ENCODE data around the gene TRA2B. TPM values are rescaled to one million over a fixed set of nuclear protein-coding genes. Genes with fewer than 3 reads are reported as not detected.

Gene TRA2B
- total RNA-seq, 1 experiment from 2014 or later, result 172 TPM

DNA sequence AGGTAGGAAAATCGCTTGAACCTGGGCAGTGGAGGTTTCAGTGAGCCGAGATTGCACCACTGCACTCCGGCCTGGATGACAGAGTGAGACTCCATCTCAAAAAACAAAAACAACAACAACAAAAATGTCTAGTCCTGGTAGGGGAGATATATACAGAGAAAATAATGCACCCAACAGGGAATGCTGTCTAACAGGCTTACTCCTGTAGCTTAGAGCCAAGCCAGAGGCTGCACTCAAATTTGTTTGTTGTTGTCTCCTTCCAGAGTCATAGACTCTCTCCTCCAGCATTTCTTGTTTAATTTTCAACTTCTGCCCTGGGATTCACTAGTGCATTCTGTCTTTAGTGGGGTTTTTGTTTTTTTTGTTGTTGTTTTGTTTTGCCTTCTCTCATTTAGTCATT is 4.6 kb upstream of the TRA2B start:
- Histone ChIP-seq H3K9ac (ENCODE audit: low read length) (no peak overlapping the region), H3K27ac (ENCODE audit: low read depth, low read length) (no peak overlapping the region), H3K4me1 (ENCODE audit: control insufficient read depth in 1 of 2, insufficient read depth in 2 of 2, low read length in 2 of 2) (peaks cover 0 to 24% of the 10 kb centered on the region in 2 experiments; a peak in 3 of 4 replicates), H3K4me2 (ENCODE audit: low read length) (no peak overlapping the region), H3K27me3 (ENCODE audit: insufficient read depth, low read length) (no peaks in the 10 kb centered on the region), H3K4me3 (replicated peaks in 1 of 2; ENCODE audit: low read depth in 1 of 2, low read length in 2 of 2) (no peak overlapping the region), H3K79me2 (ENCODE audit: insufficient read depth, low read length) (peaks cover 5% of the 10 kb centered on the region), H3K9me2 (ENCODE audit: insufficient read depth) (no peaks in the 10 kb centered on the region), H3K9me3 (ENCODE audit: control insufficient read depth in 1 of 2, insufficient read depth in 1 of 2, low read depth in 1 of 2, low read length in 2 of 2) (no peaks in the 10 kb centered on the region), H2AFZ (ENCODE audit: low read depth, low read length, poor library complexity, severe bottlenecking) (no peak overlapping the region), H4K20me1 (ENCODE audit: insufficient read depth) (no peaks in the 10 kb centered on the region), H3K36me3 (ENCODE audit: control insufficient read depth in 1 of 2, insufficient read depth in 2 of 2, low read length in 2 of 2) (no peaks in the 10 kb centered on the region)
- DNase-seq (ENCODE audit: low read depth, low spot score) (no peak), ATAC-seq (no peak)
- CTCF ChIA-PET, result interaction anchor here (1.1 to 2.5 kb wide), 7 partner anchors 10 to 339 kb away, joined by 3 to 65 read pairs (median 4); no protein-coding TSS in a partner anchor
- POLR2A ChIA-PET, result interaction anchor here (2.2 kb wide), 1 partner anchor 11 kb away, joined by 9 read pairs; no protein-coding TSS in a partner anchor
- TF ChIP-seq, protein P1, sequence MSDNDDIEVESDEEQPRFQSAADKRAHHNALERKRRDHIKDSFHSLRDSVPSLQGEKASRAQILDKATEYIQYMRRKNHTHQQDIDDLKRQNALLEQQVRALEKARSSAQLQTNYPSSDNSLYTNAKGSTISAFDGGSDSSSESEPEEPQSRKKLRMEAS (IDR thresholded peaks at IDR 0.05), result no peak
- no peak for TF ChIP-seq CBX3 (IDR thresholded peaks at IDR 0.05; ENCODE audit: low read depth)
- no peak for TF ChIP-seq EZH2 (IDR thresholded peaks at IDR 0.05)
- no peak for TF ChIP-seq ELF1 (IDR thresholded peaks at IDR 0.05; ENCODE audit: borderline replicate concordance, low read depth)
- TF ChIP-seq, protein P2, sequence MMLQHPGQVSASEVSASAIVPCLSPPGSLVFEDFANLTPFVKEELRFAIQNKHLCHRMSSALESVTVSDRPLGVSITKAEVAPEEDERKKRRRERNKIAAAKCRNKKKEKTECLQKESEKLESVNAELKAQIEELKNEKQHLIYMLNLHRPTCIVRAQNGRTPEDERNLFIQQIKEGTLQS (IDR thresholded peaks at IDR 0.05), result no peak
- TF ChIP-seq YY1 (IDR thresholded peaks at IDR 0.05; ENCODE audit: extremely low read depth, insufficient replicate concordance, low read depth, low read length), result no peak
- no peak for TF ChIP-seq JUND (IDR thresholded peaks at IDR 0.05)
- no peak for TF ChIP-seq SP1 (IDR thresholded peaks at IDR 0.05; ENCODE audit: low read depth)
- TF ChIP-seq POLR2AphosphoS5 (IDR thresholded peaks at IDR 0.05; ENCODE audit: low read depth, low read length), result no peak
- no peak for TF ChIP-seq TCF7L2 (IDR thresholded peaks at IDR 0.05; ENCODE audit: borderline replicate concordance, extremely low read depth, insufficient read depth, insufficient read length)
- no peak for TF ChIP-seq ZNF274 (IDR thresholded peaks at IDR 0.05; ENCODE audit: low read depth, low read length)
- TF ChIP-seq ZFX (IDR thresholded peaks at IDR 0.05), result no peak
- no peak for TF ChIP-seq EGR1 (IDR thresholded peaks at IDR 0.05; ENCODE audit: low read depth)
- no peak for TF ChIP-seq SRF (IDR thresholded peaks at IDR 0.05; ENCODE audit: low read depth)
- intact Hi-C loops (cut with micrococcal nuclease), result no loop called here
- BruUV-seq (replicated peaks), result no TSS peak
- RAD21 ChIA-PET (ENCODE audit: low non-redundant PET in 1 of 2, low total read pairs in 2 of 2, uncharacterized antibody in 2 of 2, unreplicated experiment in 2 of 2), result no interaction called here

Data from HCT116 (cell line).